Glomerular endothelial cell (primary cell): ENCODE data around the gene CALN1. TPM values are rescaled to one million over a fixed set of nuclear protein-coding genes. Genes with fewer than 3 reads are reported as not detected.
"Not testable (repeated sequence)": the region's sequence is repeated elsewhere in the genome, so short reads cannot be mapped to it uniquely, and the experiment has no call there.

Source experiments
- DNase-seq: peaks from one replicate; pipeline ENCODE4 v3.0.0-alpha.2; 2011; ENCODE audit warnings: low read depth, low spot score; ENCODE audit errors: extremely low read depth
- total RNA-seq: library from RNA; depleted of rRNA; stranded (reverse); fragments of >200 nt; gene quantifications from 2 replicates; pipeline ENCODE4 v1.2.3, GENCODE V29; 2015

Gene CALN1
- total RNA-seq, 1 donor from 2014 or later = not detected

DNA sequence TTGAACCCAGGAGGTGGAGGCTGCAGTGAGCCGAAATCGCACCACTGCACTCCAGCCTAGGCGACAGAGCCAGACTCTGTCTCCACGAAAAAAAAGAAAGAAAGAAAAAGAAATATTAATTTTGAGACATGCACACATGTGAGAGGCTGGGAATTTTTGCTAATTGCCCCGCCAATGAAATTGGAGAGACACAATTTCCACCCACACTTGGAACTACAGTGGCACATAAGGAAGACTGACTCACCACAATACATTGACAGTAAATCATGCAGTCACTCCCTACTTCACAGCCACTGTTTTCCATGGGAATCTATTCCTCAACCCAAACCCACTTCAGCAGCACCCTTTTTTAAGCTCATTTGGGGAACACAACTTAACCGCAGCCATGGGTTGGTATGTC lies 139.7 kb downstream of the CALN1 start:
- no peak for DNase-seq

DNA sequence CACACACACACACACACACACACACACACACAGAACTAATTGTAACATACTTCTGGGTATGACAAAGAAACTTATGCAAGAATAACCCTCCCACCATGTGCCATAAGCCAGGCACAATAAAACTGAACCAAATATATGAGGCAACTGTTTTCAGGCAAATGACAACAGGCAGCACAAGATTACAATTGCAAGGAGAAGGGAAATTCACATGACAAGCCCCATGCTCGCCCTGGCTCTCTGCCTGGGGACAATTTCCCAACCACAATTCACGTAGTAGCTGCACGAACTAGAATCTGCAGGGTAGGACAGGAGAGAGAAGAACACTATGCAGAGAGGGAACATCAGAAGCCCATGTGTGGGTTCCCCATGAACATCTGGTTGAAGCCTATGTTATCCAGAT lies 143.3 kb downstream of the CALN1 start:
- no peak for DNase-seq

DNA sequence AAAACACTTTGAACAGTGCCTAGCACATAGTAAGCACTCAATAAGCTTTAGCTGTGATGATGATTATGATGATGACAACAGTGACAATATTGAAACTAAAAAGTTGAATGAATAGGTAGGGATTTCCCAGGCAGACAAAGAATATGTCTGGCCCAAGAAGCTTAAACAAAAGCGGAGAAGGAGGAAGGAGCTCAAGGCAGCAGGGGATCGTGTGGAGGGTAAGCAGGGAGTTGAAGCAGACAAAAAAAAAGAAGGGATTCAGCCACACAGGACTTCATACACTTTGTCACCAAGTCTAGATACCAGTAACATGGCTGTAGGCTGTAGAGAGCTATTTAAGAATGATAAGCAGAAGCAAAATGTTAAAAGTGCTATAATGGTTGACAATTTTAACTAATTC lies 144.0 kb downstream of the CALN1 start:
- DNase-seq = no peak

DNA sequence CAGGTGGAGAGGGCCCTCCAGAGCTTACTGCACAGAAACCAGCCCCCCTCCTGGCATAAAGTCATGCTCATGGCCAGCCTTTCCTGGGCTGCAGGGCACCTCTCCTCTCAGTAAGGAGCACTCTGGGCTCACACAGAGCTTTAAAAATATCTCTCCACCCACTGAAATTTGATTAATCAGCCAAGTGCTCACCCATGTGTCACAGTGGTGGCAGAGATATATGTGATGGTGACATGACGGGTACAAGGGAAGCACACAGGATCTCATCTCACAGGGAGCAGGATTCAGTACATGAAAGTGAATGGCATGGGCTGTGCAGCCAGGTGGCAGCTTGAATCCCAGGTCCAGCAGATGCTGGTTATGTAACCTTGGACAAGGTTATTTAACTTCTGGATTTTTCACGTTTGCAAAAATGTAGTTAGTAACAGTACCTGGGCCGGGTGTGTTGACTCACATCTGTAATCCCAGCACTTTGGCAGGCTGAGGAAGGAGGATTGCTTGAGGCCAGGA lies 144.8 kb downstream of the CALN1 start:
- DNase-seq = no peak

DNA sequence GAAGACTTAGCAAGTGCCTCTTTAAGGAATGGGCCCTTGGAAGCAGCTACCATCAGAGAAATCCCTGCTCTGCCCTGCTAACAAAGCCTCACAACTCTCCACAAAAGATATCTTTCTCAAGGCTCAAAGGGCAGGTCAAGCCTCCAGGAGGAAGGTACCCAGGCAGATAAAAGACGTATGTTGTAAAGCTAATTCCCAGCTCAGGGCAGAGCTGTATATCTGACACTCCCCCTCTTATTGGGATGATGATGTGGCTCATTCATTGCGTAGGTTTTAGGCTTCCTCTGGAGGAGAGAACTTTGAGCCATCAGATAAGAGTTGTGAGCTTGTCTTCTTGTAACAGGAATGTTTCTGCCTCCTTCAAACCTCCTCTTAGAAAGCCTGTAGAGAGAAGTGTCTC lies 145.4 kb downstream of the CALN1 start:
- no peak for DNase-seq

DNA sequence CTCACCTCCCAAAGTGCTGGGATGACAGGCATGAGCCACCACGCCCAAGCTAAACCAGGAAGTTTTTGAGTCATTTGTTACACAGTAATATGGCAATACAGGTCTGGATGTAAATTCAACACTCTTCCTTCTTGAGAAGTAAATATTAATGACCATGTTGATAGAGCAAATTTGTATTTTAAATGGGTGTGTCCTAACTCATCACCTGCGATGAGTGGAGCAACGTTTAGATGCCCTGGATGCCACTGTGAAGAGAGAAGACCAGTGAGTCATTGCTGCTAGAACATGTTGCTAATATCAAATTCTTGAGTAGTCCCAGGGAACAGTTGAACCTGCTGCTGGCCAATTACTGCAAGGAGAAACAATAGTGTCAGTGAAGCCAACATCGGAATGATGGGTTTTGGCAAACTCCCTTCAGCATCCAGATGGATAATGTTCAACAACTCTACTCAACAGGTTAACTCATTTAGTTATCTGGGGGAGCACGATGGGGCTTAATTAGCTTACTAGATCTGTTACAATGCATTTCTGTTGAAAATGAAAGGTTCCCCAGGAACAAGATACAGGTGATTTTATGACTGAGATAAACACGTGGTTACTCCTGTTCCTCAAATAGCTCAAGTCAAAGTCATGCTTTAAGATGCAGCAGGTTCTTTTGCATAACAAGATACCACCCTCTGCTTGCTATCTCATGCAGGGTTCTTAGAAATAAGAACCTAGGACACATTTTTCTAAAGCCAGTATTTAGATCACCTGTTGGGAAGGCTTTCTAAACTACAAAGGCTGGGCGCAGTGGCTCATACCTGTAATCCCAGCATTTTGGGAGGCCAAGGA lies 146.8 kb downstream of the CALN1 start:
- DNase-seq = no peak

DNA sequence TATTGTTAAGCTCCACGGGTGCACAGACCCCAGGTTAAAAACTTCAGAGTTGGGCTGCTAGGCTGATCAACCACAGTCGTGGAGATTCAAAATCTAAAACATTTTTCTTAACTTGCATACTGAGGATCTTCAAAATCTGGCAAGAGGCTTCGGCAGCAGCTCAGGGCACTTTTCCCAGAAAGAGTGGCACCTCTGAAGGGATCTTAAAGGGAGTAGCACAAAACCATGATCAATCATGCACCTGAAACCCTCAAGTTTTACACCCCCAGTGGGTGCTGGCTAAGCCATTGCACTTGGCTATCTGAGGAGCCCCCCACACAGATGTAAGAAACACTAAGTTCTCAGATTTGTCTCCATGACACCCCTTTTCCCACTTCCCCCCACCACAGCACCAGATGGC lies 151.7 kb downstream of the CALN1 start:
- DNase-seq = no peak

DNA sequence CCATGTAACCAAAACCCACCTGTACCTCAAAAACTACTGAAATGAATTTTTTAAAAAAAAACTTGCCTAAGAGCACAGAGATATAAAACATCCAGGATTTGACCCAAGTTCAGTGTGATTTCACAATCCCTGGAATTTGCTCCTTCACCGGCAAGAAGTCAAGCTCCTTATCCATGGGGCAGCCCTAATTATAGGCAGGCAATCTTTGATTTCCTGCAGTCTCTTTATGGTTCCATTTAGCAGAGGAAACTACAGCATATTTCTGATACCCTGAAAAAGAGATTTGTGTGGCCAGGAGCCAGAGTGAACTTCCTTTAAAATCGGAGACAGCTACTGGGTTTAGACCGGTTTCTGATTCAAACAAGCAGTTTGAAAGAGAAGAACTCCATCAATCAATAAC lies 154.1 kb downstream of the CALN1 start:
- DNase-seq = no peak

DNA sequence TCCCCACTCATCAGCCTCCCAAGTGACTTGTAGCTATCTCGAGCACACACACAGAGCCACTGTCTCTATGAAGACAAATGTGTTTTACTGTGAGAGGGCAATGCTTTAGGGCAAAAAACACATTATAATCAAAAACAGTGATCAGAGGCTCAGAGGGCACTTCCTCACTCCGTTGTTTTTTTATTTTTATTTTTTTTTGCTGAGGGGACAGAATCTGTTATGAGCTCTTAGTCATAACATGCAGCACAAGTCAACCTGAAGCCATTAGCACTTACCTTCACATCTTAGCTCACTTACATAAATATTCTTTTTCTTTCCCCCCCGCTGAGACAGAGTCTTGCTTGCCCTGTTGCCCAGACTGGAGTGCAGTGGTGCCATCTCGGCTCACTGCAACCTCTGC lies 157.7 kb downstream of the CALN1 start:
- no peak for DNase-seq

DNA sequence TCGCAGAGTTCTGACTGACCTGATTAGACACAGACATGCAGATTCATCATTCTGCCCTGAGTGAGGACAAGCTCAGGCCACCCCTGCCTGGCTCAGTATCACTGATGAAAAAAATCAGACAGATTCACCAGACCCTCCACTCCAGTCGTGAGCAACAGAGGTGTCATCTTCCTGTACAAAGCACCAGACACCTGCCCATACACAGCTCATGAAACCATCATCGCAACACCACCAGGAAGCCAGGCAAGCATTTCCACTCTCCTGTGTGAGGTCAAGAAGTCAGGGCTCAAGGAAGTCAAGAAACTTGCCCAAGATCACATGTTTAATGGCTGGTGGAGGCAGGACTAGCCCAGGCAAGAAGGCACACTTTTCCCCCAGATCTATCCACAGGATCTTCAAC lies 163.0 kb downstream of the CALN1 start:
- no peak for DNase-seq

DNA sequence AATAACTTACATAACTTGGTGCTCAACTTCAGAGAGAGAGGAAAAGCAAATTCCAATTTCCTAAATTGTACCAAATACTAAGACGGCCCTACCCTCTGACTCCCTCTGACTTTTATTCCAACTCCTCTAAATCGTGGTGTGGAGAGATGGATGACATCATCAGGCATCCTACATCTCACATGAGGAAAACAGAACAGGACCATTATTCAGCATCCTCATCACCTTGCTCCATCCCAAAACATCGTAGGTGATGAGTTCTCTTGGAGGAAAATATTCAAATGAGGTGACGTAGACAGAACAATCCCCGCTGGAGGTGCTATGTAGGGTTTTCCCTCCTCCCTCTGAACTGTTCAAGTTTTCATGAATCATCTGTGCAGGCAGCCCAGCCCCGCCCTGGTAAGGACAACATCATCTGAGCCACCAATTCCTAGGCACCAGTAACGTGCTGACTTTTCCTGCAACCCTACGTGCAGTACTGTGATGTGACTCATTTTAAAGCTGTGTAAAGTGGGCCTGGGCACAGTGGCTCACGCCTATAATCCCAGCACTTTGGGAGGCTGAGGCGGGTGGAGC lies 167.2 kb downstream of the CALN1 start:
- no peak for DNase-seq

DNA sequence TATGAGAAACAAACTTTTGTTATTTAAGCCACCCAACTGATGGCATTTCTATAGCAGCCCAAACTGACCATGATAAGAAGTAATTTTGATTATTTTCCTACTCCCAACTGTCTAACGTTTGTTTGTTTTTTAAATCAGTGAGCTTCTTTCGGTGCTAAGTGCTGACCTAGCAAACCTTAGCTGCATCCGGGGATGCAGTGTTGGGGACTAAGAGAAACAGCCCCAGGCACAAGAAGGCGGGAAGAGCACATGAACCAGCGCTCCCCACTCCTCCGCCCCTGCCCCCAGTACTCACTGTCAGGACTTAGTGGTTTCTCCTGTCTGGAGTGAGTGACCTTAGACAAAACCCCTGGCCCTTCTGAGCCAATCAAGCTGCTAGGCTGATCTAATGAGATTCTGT lies 168.8 kb downstream of the CALN1 start:
- no peak for DNase-seq

DNA sequence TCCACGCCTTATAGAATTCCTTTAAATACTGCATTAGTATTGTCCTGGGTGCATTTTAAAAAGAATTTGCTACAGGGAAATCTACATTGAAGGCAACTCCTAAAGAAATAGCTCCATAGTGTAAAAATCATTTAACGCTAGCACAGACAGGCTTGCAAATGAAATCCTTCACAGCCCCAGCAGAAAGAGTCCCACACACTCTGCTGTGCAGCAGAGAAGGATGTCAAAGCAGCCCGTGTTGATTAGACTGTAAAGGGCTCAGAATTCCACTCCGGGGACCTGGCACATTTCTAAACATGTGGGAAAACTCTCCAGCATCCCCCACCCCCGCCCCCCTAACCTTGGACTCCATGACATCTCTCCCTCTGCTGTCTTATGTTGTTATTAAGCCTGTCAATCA lies 176.8 kb downstream of the CALN1 start:
- no peak for DNase-seq

DNA sequence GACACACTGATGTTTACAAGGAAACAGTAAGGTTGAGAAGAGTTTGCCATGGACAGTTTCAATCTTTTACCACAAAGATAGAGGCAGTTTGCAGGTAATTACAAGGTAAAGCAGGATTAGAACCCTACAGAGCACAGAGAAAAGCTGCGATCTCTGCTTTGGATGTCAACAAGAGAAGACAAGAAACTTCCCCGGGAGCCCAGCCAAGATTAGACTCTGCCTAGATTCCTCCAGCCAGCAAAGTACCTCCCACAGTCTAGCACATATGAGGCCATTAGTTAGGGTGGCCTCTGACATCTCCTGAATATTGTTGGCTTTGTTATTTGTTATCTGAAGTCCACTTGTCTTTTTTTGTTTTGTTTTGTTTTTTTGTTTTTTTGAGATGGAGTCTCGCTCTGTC lies 178.1 kb downstream of the CALN1 start:
- no peak for DNase-seq

DNA sequence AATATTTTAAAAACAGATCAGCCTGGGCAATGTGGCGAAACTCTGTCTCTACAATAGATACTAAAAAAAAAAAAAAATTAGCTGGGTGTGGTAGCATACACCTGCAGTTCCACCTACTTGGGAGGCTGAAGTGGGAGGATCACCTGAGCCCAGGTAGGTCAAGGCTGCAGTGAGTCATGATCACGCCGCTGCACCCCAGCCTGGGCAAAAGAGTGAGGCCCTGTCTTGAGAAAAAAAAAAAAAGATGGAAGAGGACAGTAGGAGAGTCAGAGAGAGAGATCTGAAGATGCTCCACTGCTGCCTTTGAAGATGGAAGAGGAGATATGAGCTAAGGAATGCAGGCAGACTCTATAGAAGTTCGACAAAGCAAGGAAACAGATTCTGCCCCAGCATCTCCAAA lies 181.9 kb downstream of the CALN1 start:
- DNase-seq = no peak

DNA sequence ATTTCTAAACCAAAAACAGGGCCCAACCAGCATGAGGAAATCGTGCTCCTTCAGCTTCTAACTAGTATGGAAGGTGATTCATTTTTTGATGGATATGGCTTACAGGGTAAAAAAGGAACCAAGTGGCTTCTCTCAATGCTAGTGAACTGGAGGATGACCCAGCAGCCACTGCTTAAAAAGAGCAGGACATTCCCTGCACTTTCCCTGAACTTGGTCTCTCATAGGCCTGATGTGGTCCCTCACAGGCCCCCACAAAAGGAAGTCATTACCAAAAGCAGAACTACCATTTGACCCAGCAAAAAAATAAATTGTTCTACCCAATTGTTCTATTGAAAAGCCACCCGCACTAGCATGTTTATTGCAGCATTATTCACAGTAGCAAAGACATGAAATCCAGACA lies 188.8 kb downstream of the CALN1 start:
- no peak for DNase-seq

DNA sequence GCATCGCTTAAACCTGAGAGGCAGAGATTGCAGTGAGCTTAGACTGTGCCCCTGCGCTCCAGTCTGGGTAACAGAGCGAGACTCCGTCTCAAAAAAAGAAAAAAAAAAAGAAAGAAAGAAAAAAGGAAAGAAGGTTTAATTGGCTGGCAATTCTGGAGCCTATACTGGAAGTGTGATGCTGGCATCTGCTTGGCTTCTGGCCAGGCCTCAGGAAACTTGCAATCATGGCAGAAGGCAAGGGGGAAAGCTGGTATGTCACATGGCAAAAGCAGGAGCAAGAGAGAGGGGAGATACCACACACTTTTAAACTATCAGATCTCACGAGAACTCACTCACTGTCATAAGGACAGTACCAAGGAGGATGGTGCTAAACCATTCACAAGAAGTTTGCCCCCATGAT lies 190.0 kb downstream of the CALN1 start:
- DNase-seq = no peak

DNA sequence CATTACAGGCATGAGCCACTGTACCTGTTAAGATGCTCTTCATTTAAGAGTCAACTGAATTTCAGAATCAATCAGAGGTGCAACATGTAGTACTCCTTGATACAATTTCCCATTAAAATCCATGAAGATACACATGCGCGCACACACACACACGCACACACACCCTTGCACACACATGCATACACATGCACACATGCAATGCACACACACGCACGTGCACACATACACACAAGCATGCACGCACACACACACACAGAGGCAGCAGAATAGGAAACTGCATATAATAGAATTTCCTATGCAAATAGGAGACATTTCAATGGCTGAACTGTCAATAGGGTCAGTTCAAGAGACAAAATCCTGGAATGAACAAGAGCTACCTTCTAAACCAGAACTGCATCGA lies 192.6 kb downstream of the CALN1 start:
- no peak for DNase-seq

DNA sequence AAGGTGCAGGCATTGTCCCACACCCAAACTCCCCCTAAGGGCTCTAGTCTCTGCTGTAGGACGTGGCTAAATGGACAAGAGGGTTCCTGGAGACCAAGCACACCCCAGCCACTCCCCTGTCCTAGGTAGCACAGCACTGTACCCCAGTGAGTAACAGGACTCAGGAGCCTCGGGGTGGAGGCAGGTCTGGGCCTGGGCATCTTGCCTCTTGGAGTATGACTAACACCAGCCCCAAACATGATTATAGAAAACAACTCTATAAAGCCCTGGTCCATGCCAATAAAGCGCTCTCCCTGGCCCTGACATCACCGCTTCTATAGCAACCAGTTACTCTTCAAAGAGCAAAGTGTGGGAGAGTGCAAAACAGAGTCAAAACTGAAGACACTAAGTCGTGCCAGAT lies 195.0 kb downstream of the CALN1 start:
- DNase-seq = no peak

DNA sequence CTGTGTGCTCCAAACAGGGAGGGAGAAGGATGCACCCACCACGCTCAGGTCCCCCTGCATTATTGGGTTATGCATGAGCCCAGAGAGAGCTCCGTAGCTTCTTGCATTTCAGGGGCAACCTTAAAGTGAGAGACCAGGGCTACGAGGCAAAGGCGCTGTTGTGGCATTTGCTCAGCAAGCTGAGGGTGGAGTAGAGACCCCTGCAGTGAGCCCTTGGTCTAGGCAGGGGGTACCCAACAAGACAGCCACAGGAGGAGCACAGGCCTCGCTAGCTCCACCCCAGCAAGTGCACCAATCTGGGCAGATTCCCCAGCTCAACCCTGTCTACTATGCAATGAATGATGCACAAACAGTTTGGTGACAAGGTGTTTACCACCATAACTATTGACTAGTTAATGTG lies 198.4 kb downstream of the CALN1 start:
- no peak for DNase-seq

DNA sequence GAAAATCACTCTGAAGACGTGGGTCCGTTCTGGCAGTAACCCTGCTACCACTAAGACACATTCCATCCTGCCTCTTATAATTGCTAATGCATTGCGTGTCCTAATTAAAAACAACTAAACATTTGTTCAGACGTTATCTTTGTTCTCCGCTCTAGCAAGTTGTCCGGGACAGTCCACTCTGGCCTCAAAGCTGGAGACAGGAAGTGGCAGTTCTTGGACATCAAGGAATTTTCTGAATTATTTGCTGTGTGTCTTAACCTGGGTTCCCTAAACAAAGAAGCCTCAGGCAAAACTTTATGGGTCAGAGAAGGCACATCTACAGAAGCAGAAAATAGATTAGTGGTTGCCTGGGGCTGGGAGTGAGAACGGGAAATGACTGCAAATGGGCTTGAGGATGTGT lies 199.1 kb downstream of the CALN1 start:
- no peak for DNase-seq

DNA sequence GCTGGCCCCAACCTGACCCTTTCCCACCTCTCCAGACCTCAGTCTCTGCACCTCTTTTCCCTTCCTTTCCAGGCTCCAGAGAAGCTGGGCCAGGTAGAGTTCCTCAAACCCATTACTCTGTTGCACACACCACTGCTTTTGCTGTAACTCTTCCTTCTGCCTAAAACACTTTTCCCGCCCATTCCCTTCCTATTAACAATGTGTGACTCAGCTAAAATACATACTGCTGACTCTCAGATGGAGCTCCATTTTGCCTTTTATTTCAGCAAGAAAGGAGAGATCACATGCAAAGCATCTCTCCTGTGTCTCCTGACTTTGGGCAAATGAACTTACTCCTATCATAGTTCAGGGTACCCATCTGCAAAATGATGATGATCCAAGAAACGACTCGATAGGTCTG lies 201.0 kb downstream of the CALN1 start:
- no peak for DNase-seq

DNA sequence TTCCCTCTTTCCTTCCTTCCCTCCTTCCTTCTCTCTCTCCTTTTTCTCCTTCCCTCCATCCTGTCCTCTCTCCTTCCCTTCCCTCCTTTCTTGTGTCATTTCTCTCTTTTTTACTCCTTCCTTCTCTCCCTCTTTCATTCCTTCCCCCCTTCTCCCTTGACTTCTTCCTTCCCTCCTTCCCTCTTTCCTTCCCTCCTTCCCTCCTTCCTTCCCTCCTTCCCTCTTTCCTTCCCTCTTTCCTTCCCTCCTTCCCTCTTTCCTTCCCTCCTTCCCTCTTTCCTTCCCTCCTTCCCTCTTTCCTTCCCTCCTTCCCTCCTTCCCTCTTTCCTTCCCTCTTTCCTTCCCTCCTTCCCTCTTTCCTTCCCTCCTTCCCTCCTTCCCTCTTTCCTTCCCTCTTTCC lies 203.1 kb downstream of the CALN1 start:
- DNase-seq = not testable (repeated sequence)
